K562 (cell line): ENCODE measurements around the gene C6orf62. TPM values are rescaled to one million over a fixed set of nuclear protein-coding genes. Genes with fewer than 3 reads are reported as not detected.
"Not testable (repeated sequence)": the region's sequence is repeated elsewhere in the genome, so short reads cannot be mapped to it uniquely, and the experiment has no call there.

Source experiments
- CREB3L1 ChIP-seq: fragments of 450-650 bp; IDR thresholded peaks from 2 replicates; pipeline ENCODE4 v1.6.1; 2014; ENCODE audit warnings: low read depth, mild to moderate bottlenecking, moderate library complexity, borderline replicate concordance
- CXXC5 ChIP-seq: fragments of 250-450 bp; sonication (Bioruptor Pico); IDR thresholded peaks from 2 replicates; pipeline ENCODE4 v1.8.0; 2022; ENCODE audit warnings: inconsistent platforms, mild to moderate bottlenecking, moderate library complexity
- LARP7 ChIP-seq: fragments of 450-650 bp; IDR thresholded peaks from 2 replicates; pipeline ENCODE4 v1.6.1; 2016
- MBD2 ChIP-seq: sonication (generic); IDR thresholded peaks from 2 replicates; pipeline ENCODE4 v1.6.1; 2016; ENCODE audit warnings: low read depth, borderline replicate concordance
- MNT ChIP-seq, 2 experiments: fragments of 450-650 bp; conservative IDR thresholded peaks; 2 replicates each; pipeline ENCODE4 v1.6.1; 2017; ENCODE audit warnings: mild to moderate bottlenecking in 2 of 2, moderate library complexity in 2 of 2
- MTF1 ChIP-seq: fragments of 250-450 bp; sonication (Bioruptor Pico); IDR thresholded peaks from 2 replicates; pipeline ENCODE4 v1.9.0; 2021; ENCODE audit warnings: moderate library complexity, mild to moderate bottlenecking, inconsistent platforms, borderline replicate concordance
- MYBL2 ChIP-seq, 2 experiments: fragments of 450-650 bp in 1 of 2; sonication (generic) in 1 of 2; formaldehyde crosslinking in 1 of 2; IDR thresholded peaks; 2 replicates each; pipeline versions ENCODE4 v1.6.1 to v1.8.1; 2017 to 2022; ENCODE audit warnings: borderline replicate concordance in 1 of 2, inconsistent platforms in 1 of 2, low read depth in 1 of 2, mild to moderate bottlenecking in 1 of 2, missing genetic modification reagents in 1 of 2, moderate library complexity in 1 of 2
- NFATC3 ChIP-seq: fragments of 450-650 bp; IDR thresholded peaks from 2 replicates; pipeline ENCODE4 v1.6.1; 2017; ENCODE audit warnings: mild to moderate bottlenecking
- NKRF ChIP-seq: fragments of 450-650 bp; IDR thresholded peaks from 2 replicates; pipeline ENCODE4 v1.6.1; 2016; ENCODE audit warnings: borderline replicate concordance
- PHF8 ChIP-seq: fragments of 200-600 bp; sonication (generic); IDR thresholded peaks from 2 replicates; pipeline ENCODE4 v1.6.1; 2012; ENCODE audit warnings: mixed run types, mild to moderate bottlenecking, inconsistent platforms, low read length, moderate library complexity, borderline replicate concordance
- POLR2AphosphoS5 ChIP-seq: IDR thresholded peaks from 2 replicates; pipeline ENCODE4 v1.6.1; 2011; ENCODE audit warnings: mild to moderate bottlenecking, low read depth, low read length, moderate library complexity; ENCODE audit not compliant: control insufficient read depth, insufficient read depth
- POLR2B ChIP-seq: fragments of 450-650 bp; IDR thresholded peaks from 2 replicates; pipeline ENCODE4 v1.6.1; 2018; ENCODE audit warnings: low read depth; ENCODE audit not compliant: partially characterized antibody
- RBBP5 ChIP-seq: fragments of 200-600 bp; sonication (generic); IDR thresholded peaks from 2 replicates; pipeline ENCODE4 v1.6.1; 2012; ENCODE audit warnings: borderline replicate concordance, mild to moderate bottlenecking, low read length, control low read depth, inconsistent platforms; ENCODE audit not compliant: insufficient read depth, poor library complexity, severe bottlenecking
- RCOR1 ChIP-seq, 2 experiments: IDR thresholded peaks; 2 replicates each; pipeline ENCODE4 v1.6.1; 2012; ENCODE audit warnings: low read depth in 2 of 2, low read length in 2 of 2, borderline replicate concordance in 1 of 2, improper control_type of control experiment in 1 of 2
- SMARCE1 ChIP-seq: fragments of 450-650 bp; IDR thresholded peaks from 2 replicates; pipeline ENCODE4 v1.7.1; 2016; ENCODE audit warnings: mild to moderate bottlenecking
- SP1 ChIP-seq: sonication (generic); formaldehyde crosslinking; IDR thresholded peaks from 2 replicates; pipeline ENCODE4 v1.8.1; 2022; ENCODE audit warnings: mild to moderate bottlenecking, missing genetic modification reagents
- ZBTB5 ChIP-seq: fragments of 450-650 bp; IDR thresholded peaks from 2 replicates; pipeline ENCODE4 v1.6.1; 2017; ENCODE audit warnings: antibody characterized with exemption
- polyA plus RNA-seq, 8 experiments: library from polyadenylated mRNA; depleted of rRNA in 4 of 8; stranded (reverse) in 5 of 8; unstranded in 3 of 8; fragments of >200 nt; fragmentation: Nextera tagmentation in 2 of 8; fragmentation: Illumina TruSeq in 1 of 8; extraction: Ambion mirVana in 2 of 8; extraction: Trizol in 1 of 8; gene quantifications; 2 replicates each; pipeline versions ENCODE4 v1.2.1 to v1.2.3, GENCODE V29; 2011 to 2014; ENCODE audit warnings: inconsistent platforms in 1 of 8, missing spikeins in 1 of 8
- total RNA-seq, 7 experiments: library from RNA; depleted of rRNA in 6 of 7; stranded (reverse); fragments of >200 nt in 6 of 7; fragmentation: Illumina TruSeq in 2 of 7; extraction: Trizol in 2 of 7; gene quantifications; 2 replicates each; pipeline versions ENCODE4 v1.2.1 to v1.2.3, GENCODE V29; 2011 to 2021; ENCODE audit warnings: low replicate concordance in 1 of 7

Gene C6orf62
- total and polyA plus RNA-seq, 9 of the 15 experiments (the other 6 are each of a cell fraction or from before 2014, with no cell fraction given) = 48.5 to 579 (median 111) TPM

GRCh38 chr6:24668066-24668996, 50.6 kb downstream of the C6orf62 start (continued):
- TF ChIP-seq CREB3L1 (peak; percentile 22; the same call in 1 of the 2 replicates), ZBTB5 (0 out of 2 replicates have a peak, but pooled peaks have one; percentile 30), MYBL2 (IDR thresholded peaks at IDR 0.05; ENCODE audit: low read depth) (peak; percentile 72; the same call in 1 of the 2 replicates), RCOR1 (IDR thresholded peaks at IDR 0.05; ENCODE audit: borderline replicate concordance in 1 of 2, low read depth in 2 of 2, low read length in 2 of 2) (peak; percentile 11 to 35; a peak in 2 of 4 replicates), NFATC3 (peak; percentile 62), NKRF (peak; percentile 69; the same call in 1 of the 2 replicates), RBBP5 (peak; percentile 16), CXXC5 (CRISPR knock-in tag) (peak; percentile 61), POLR2AphosphoS5 (peak; percentile 44; the same call in 1 of the 2 replicates), SP1 (CRISPR knock-in tag) (peak; percentile 60), PHF8 (peak; percentile 45; the same call in 1 of the 2 replicates), LARP7 (0 out of 2 replicates have a peak, but pooled peaks have one; percentile 53), MNT (conservative IDR thresholded peaks at IDR 0.05) (peak; percentile 10 to 52; a peak in 3 of 4 replicates), SMARCE1 (0 out of 2 replicates have a peak, but pooled peaks have one; percentile 52), MBD2 (peak; percentile 84; the same call in 1 of the 2 replicates), MTF1 (CRISPR knock-in tag) (peak; percentile 71; the same call in 1 of the 2 replicates), POLR2B (peak; percentile 93)
- TF ChIP-seq MYBL2 (CRISPR knock-in tag; IDR thresholded peaks at IDR 0.05; ENCODE audit: borderline replicate concordance) = not testable (repeated sequence)
